GM18498 (cell line): ENCODE results near the gene TTC39A.

Experiments
- ATAC-seq: cut with Tn5 transposase; IDR thresholded peaks from one replicate; pipeline ENCODE4 v1.9.1; 2021; ENCODE audit warnings: mild to moderate bottlenecking, moderate library complexity; ENCODE audit not compliant: unreplicated experiment

Gene TTC39A

DNA sequence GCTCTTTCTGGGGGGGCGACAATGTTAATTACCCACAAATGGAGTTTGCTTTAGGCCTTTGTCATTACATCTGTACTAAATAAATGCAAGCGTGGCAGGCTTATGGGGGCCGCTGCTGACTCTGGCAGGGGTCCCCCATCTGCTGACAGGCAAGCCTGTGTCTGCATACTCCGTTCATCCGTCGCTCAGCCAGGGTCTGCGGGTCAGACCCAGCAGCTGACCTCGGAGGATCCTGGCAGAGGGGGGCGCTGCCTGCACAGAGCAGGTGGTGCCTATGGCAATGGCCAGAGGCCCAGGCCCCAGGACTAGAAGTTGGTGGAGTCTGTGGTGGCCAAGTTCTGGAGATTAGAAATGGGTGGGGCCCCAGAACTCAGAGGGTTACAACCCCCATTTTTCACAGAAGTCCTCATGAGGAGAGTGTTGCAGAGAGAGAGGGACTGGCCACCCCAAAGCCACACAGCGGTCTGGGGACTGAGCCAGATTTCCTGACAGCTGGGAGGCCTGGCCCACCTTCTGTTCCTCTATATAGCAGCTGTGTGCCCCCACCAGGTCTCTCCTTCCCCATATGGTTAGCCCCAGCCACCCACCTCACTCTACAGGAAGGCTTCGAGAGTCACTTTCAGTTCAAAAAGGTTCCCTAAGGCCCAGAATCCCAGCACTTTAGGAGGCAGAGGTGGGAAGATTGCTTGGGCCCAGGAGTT lies 31.0 kb downstream of the TTC39A start:
- ATAC-seq = no peak

GRCh38 chr1:51298322-51298705 lies 32.0 kb downstream of the TTC39A start:
- no peak for ATAC-seq

GRCh38 chr1:51297401-51298321 lies 32.7 kb downstream of the TTC39A start:
- no peak for ATAC-seq

- ATAC-seq = peak; percentile 58
Observed at GRCh38 chr1:51296383-51297357, 33.7 kb downstream of the TTC39A start.

DNA sequence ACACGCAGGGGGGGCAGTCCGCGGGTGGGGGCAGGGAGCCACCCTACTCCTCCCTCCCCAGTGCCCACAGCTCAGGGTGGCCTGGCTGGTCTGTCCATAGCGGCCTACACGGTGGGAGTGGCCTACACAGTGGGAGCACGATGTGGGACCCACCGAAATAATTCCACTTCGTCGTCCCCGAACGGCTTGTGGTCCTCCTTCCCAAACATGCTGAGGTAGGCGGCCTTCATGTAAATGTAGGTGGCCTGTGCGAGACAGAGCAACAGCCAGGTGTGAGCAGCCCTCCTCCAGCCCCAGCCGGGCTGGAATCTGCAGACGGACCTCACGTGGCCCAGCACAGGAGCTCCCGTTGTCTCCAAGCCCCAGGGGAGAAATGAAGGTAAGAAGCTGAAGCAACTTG lies 34.4 kb downstream of the TTC39A start:
- ATAC-seq = no peak

- ATAC-seq = no peak
Observed at GRCh38 chr1:51294566-51295184, 35.7 kb downstream of the TTC39A start.

GRCh38 chr1:51293898-51294515 lies 36.4 kb downstream of the TTC39A start:
- ATAC-seq = no peak

- no peak for ATAC-seq
Observed at GRCh38 chr1:51290489-51290847, 39.9 kb downstream of the TTC39A start.

DNA sequence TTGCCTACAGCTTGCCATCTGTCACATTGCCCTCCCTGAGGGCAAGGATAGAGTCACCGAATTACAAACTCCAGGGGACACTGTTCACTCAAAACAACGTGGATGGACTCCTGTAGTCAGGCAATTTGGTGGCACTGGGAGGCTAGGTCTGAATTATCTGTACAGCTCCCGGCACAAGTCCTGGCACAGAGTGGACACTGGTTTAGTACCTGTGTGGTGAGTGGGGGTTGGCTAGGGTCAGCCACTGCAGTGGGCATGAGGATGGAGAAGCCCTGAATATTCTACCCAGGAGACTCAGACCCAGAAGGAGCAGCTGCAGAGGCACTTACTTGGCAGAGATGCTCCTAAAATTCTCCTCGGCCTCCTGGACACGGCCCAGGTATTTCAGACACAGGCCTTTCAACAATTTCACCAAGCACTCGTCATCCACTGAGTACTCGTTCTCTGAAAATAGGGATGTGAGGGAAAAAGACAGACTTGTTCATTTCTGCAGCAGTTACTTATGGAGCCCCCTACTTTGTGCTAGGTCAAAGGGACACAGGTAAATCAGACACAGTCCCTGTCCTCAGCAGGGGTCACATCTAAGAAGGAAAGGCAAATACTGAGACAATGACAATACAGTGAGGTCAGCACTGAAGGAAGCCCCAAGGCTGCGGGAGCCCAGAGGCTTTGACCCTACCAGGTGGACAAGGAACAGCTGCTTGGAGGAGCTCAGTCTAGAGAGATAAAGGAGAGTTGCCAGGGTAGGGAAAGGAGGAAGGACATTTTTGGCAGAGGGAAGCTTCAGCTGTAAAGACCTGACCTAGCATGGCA lies 40.5 kb downstream of the TTC39A start:
- ATAC-seq = no peak

GRCh38 chr1:51288578-51288977 lies 41.8 kb downstream of the TTC39A start:
- ATAC-seq = no peak

DNA sequence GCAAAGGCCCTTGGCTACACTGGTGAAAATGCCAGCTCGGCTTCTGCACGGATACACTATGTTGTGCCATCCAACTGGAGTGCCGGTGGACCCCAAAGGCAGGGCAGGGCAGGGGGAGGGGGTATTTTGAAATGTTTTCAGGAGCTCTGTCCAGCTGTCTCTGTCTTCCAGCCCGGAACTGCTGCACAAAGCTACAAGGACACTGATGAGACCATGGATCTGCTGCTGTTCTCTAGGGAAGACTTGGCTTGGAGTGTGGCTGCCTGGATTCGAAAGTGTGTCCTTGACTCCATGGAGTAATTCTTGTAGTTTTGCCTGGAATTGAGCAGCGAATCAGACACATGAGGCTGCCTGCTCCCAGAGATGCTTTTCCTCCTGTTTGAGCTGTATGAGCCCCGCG lies 42.4 kb downstream of the TTC39A start:
- no peak for ATAC-seq

DNA sequence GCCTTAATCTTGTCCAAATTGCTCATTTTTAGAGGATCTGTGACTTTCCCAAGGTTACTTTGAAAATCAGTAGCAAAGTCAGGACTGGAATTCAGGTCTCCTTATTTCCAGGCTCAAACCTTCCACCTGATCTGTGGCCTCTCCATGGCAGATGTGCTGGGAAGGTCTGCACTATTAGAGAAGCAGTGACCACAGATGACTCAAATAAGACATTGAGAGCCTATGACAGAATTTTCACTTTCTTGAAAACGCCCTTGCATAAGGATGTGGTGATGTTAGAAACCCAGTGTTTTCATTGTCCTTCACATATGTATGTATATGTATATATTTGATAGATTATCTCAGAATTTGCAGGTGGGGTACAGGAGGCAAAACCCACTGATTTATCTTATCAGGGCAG lies 45.3 kb downstream of the TTC39A start:
- peak; percentile 86 for ATAC-seq

- peak; percentile 51 for ATAC-seq
Observed at GRCh38 chr1:51284487-51284954, 45.8 kb downstream of the TTC39A start.

DNA sequence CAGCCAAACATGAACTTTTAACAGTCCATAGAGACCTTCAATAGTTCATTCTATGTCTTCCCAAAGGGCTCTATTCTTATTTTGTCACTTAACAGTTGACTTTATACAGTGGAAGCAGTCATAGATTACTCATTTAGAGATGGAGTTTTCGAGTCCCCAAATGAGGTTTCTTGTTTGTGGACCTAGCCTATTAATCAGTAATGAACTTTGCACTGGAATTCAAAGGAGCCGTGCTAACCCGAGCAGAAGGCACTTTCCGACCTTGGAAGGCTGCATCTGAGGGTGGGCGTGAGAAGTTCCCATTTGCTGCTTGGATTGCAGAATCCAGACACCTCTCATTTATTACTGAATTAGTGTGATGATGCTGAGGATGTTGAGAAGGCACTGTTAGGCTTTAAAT lies 46.4 kb downstream of the TTC39A start:
- no peak for ATAC-seq

- ATAC-seq = no peak
Observed at GRCh38 chr1:51282605-51283004, 47.8 kb downstream of the TTC39A start.

DNA sequence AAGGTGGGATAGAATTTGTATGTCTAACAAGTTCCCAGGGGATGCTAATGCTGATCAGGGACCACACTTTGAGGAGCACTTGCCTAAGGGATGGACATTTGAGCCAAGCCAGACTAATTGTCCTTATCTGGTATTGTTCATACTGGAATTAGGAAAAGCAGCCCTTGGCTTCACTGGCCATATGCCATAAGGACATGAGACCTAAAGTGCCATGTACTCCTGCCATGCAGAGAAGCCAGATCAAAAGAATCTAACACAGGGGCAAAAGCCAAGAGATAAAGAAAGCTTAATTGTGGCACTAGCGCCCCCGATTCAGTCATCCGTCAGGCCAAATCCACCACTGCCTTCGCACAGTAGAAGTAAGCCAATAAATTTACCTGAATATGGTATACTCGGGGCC lies 48.6 kb downstream of the TTC39A start:
- ATAC-seq = no peak

- no peak for ATAC-seq
Observed at GRCh38 chr1:51280321-51280978, 49.9 kb downstream of the TTC39A start.

DNA sequence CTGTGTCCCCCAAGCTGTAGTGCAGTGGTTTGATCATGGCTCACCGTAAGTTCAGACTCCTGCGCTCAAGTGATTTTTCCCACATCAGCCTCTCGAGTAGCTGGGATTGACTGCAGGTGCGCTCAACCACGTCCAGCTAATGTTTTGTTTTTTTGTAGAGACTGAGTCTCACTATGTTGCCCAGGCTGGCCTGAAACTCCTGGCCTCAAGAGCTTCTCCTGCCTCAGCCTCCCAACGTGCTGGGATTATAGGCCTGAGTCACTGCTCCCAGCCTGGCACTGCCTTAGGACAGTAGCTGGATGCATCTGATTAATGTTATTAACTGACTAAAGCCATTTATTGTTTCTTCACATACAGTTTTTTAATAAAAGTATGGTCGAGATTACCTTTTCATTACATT lies 54.1 kb downstream of the TTC39A start:
- ATAC-seq = no peak

- no peak for ATAC-seq
Observed at GRCh38 chr1:51274676-51275075, 55.7 kb downstream of the TTC39A start.
